Trophoblast cell (in vitro differentiated cells and primary cell): ENCODE results near the gene STON2.

Experiments
- DNase-seq, 2 donors: peaks; one replicate each; pipeline ENCODE4 v3.0.0-alpha.2; 2016
- H2AFZ ChIP-seq: 2 replicates; pipeline ENCODE4 v1.6.1; 2013; ENCODE audit warnings: low read length, moderate library complexity, mild to moderate bottlenecking; ENCODE audit not compliant: insufficient read depth, poor library complexity
- H2AK5ac ChIP-seq: 2 replicates; pipeline ENCODE4 v1.6.1; 2013; ENCODE audit warnings: mild to moderate bottlenecking, low read length
- H2BK120ac ChIP-seq: 2 replicates; pipeline ENCODE4 v1.6.1; 2013; ENCODE audit warnings: low read length, mild to moderate bottlenecking, moderate library complexity; ENCODE audit not compliant: insufficient read depth, poor library complexity
- H2BK12ac ChIP-seq: 2 replicates; pipeline ENCODE4 v1.6.1; 2013; ENCODE audit warnings: mild to moderate bottlenecking, low read length, moderate library complexity
- H2BK5ac ChIP-seq: 2 replicates; pipeline ENCODE4 v1.6.1; 2013; ENCODE audit warnings: low read length, low read depth, moderate library complexity, mild to moderate bottlenecking; ENCODE audit not compliant: poor library complexity
- H3K14ac ChIP-seq: 2 replicates; pipeline ENCODE4 v1.6.1; 2013; ENCODE audit warnings: mild to moderate bottlenecking, low read length
- H3K18ac ChIP-seq: 2 replicates; pipeline ENCODE4 v1.6.1; 2013; ENCODE audit warnings: mild to moderate bottlenecking, low read length
- H3K23ac ChIP-seq: 2 replicates; pipeline ENCODE4 v1.6.1; 2013; ENCODE audit warnings: low read length
- H3K27ac ChIP-seq: 2 replicates; pipeline ENCODE4 v1.5.1; 2013; ENCODE audit warnings: low read depth, mild to moderate bottlenecking, inconsistent platforms, low read length, moderate library complexity
- H3K27me3 ChIP-seq: 2 replicates; pipeline ENCODE4 v1.6.1; 2013; ENCODE audit warnings: inconsistent platforms, mild to moderate bottlenecking, low read length, moderate library complexity; ENCODE audit not compliant: insufficient read depth
- H3K36me3 ChIP-seq, 2 experiments: 1 replicate in 1 of 2; 2 replicates in 1 of 2; pipeline ENCODE4 v1.6.1; 2013; ENCODE audit warnings: low read length in 2 of 2, mild to moderate bottlenecking in 2 of 2, moderate library complexity in 1 of 2; ENCODE audit not compliant: insufficient read depth in 2 of 2, control insufficient read depth in 1 of 2
- H3K4ac ChIP-seq: 2 replicates; pipeline ENCODE4 v1.6.1; 2013; ENCODE audit warnings: low read depth, mild to moderate bottlenecking, low read length, moderate library complexity
- H3K4me1 ChIP-seq, 2 experiments: 1 replicate in 1 of 2; 2 replicates in 1 of 2; pipeline ENCODE4 v1.6.1; 2013; ENCODE audit warnings: low read length in 2 of 2, mild to moderate bottlenecking in 2 of 2, moderate library complexity in 1 of 2; ENCODE audit not compliant: insufficient read depth in 2 of 2, control insufficient read depth in 1 of 2
- H3K4me2 ChIP-seq: 2 replicates; pipeline ENCODE4 v1.6.1; 2013; ENCODE audit warnings: inconsistent platforms, mild to moderate bottlenecking, low read length, moderate library complexity
- H3K4me3 ChIP-seq: 2 replicates; pipeline ENCODE4 v1.5.1; 2013; ENCODE audit warnings: mild to moderate bottlenecking, low read depth, low read length, inconsistent platforms
- H3K79me1 ChIP-seq: one replicate; pipeline ENCODE4 v1.6.1; 2013; ENCODE audit warnings: low read length
- H3K79me2 ChIP-seq: 2 replicates; pipeline ENCODE4 v1.6.1; 2013; ENCODE audit warnings: low read length, mild to moderate bottlenecking; ENCODE audit not compliant: control insufficient read depth, insufficient read depth, poor library complexity
- H3K9ac ChIP-seq: 2 replicates; pipeline ENCODE4 v1.6.1; 2013; ENCODE audit warnings: mild to moderate bottlenecking, low read length
- H3K9me3 ChIP-seq: 2 replicates; pipeline ENCODE4 v1.6.1; 2013; ENCODE audit warnings: low read depth, mild to moderate bottlenecking, control low read depth, inconsistent platforms, low read length; ENCODE audit not compliant: insufficient read depth
- H4K12ac ChIP-seq: 2 replicates; pipeline ENCODE4 v1.6.1; 2013; ENCODE audit warnings: low read depth, mild to moderate bottlenecking, low read length, moderate library complexity
- H4K8ac ChIP-seq: 2 replicates; pipeline ENCODE4 v1.6.1; 2013; ENCODE audit warnings: low read depth, mild to moderate bottlenecking, low read length, moderate library complexity
- H4K91ac ChIP-seq: one replicate; pipeline ENCODE4 v1.6.1; 2013; ENCODE audit warnings: low read depth, mild to moderate bottlenecking, low read length, moderate library complexity
- WGBS: extraction: QIAGEN DNeasy Blood & Tissue Kit; methylation state at CpG from one replicate; pipeline ENCODE4 v1.1.7; 2013; ENCODE audit warnings: missing lambda C conversion rate; ENCODE audit not compliant: insufficient read length, insufficient coverage; ENCODE audit errors: extremely low coverage; 5-methylcytosine and 5-hydroxymethylcytosine counted together

The STON2 gene

GRCh38 chr14:81275305-81276072 lies 124.6 kb downstream of the STON2 start:
- no peak overlapping the region for H3K4me3 ChIP-seq
- DNase-seq: no peak

GRCh38 chr14:81273961-81274575 lies 126.1 kb downstream of the STON2 start:
- H3K9me3 ChIP-seq: no peaks in the 10 kb centered on the region
- H3K4ac ChIP-seq: no peak overlapping the region
- no peak overlapping the region for H4K12ac ChIP-seq
- no peak overlapping the region for H3K9ac ChIP-seq
- H3K14ac ChIP-seq: no peak overlapping the region
- H3K27ac ChIP-seq: peak overlapping the region; percentile 31
- H3K23ac ChIP-seq: no peak overlapping the region
- no peak overlapping the region for H4K8ac ChIP-seq
- no peak overlapping the region for H2BK120ac ChIP-seq
- no peak overlapping the region for H2BK5ac ChIP-seq
- H3K79me2 ChIP-seq: no peaks in the 10 kb centered on the region
- no peak overlapping the region for H4K91ac ChIP-seq
- no peak overlapping the region for H3K18ac ChIP-seq
- H3K79me1 ChIP-seq: peaks cover 2% of the 10 kb centered on the region
- no peak overlapping the region for H3K4me3 ChIP-seq
- H2BK12ac ChIP-seq: no peak overlapping the region
- no peak overlapping the region for H3K4me2 ChIP-seq
- H2AK5ac ChIP-seq: no peak overlapping the region
- no peak overlapping the region for H2AFZ ChIP-seq
- DNase-seq: no peak
- WGBS: no CpG with 5 or more reads among the region's 3 CpGs
- H3K27me3 ChIP-seq: no peaks in the 10 kb centered on the region
- peaks cover 13 to 21% of the 10 kb centered on the region in 2 experiments for H3K36me3 ChIP-seq
- peaks cover 17 to 32% of the 10 kb centered on the region in 2 experiments for H3K4me1 ChIP-seq

More at GRCh38 chr14:81275305-81276072, 124.6 kb downstream of the STON2 start:
- no peak overlapping the region for H2AK5ac ChIP-seq
- no peak overlapping the region for H2BK120ac ChIP-seq
- no peak overlapping the region for H3K4me2 ChIP-seq
- H3K36me3 ChIP-seq: peaks cover 12 to 21% of the 10 kb centered on the region in 2 experiments
- H3K79me1 ChIP-seq: peaks cover 2% of the 10 kb centered on the region
- no peak overlapping the region for H4K12ac ChIP-seq
- H3K79me2 ChIP-seq: no peaks in the 10 kb centered on the region
- no CpG with 5 or more reads among the region's 13 CpGs for WGBS
- no peak overlapping the region for H2BK5ac ChIP-seq
- H3K27ac ChIP-seq: no peak overlapping the region
- H4K8ac ChIP-seq: no peak overlapping the region
- no peak overlapping the region for H3K4ac ChIP-seq
- H4K91ac ChIP-seq: no peak overlapping the region
- no peak overlapping the region for H3K18ac ChIP-seq
- no peak overlapping the region for H3K23ac ChIP-seq
- H2AFZ ChIP-seq: no peak overlapping the region
- H2BK12ac ChIP-seq: no peak overlapping the region
- H3K27me3 ChIP-seq: no peaks in the 10 kb centered on the region
- no peak overlapping the region for H3K9ac ChIP-seq
- no peaks in the 10 kb centered on the region for H3K9me3 ChIP-seq
- H3K14ac ChIP-seq: no peak overlapping the region
- peaks cover 16 to 31% of the 10 kb centered on the region in 2 experiments for H3K4me1 ChIP-seq

DNA sequence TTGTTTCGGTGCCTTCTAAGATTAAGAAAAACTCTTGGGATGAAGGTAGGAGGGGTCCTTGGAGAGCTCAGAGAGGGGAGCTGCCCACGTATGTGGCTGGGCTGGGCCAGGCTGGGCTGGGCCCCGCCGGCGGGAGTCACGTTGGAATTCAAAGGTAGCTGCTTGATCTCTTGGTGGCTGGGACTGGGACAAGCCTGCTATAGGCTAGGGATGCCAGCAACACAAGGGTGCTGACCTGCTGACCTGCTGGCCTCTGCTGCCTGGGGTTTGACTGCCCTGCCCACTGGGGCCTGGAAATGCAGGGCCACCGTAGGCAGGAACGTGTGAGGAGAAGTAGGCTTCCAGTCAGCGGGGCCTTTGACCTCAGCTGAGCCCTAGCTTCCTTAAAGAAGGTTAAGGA lies 126.6 kb downstream of the STON2 start:
- no CpG with 5 or more reads among the region's 9 CpGs for WGBS
- Histone ChIP-seq H4K12ac (no peak overlapping the region), H3K27ac (peak overlapping the region; percentile 31), H3K9me3 (no peaks in the 10 kb centered on the region), H3K27me3 (no peaks in the 10 kb centered on the region), H2AFZ (no peak overlapping the region), H3K23ac (no peak overlapping the region), H3K18ac (no peak overlapping the region), H4K8ac (no peak overlapping the region), H3K4me2 (peak overlapping the region; percentile 44), H3K4me3 (no peak overlapping the region), H4K91ac (no peak overlapping the region), H2BK120ac (no peak overlapping the region), H2BK12ac (no peak overlapping the region), H3K14ac (peak overlapping the region; percentile 30), H3K9ac (no peak overlapping the region), H2AK5ac (no peak overlapping the region), H3K36me3 (peaks cover 14 to 20% of the 10 kb centered on the region in 2 experiments), H3K79me1 (peaks cover 2% of the 10 kb centered on the region), H3K4ac (no peak overlapping the region), H3K4me1 (peaks cover 21 to 35% of the 10 kb centered on the region in 2 experiments), H2BK5ac (no peak overlapping the region), H3K79me2 (no peaks in the 10 kb centered on the region)
- no peak for DNase-seq

DNA sequence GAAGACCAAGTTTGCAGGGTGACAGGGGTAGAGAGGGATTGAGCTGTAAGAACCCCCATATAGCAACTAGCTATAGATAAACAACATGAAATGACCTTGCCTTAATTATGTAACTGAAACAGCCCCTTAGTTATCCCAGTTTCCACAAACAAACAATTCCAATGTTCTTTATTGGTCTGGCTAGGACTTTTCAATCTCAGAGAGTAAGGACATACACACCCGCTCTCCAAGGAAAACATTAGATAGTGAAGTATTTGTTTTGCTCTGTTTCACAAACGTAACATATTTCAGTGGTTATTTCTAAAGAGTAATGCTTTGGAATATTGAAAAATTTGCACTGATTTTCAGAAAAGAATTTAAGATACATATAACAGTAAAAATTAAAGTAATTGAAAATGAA lies 127.8 kb downstream of the STON2 start:
- Histone ChIP-seq H2AFZ (no peak overlapping the region), H3K27ac (no peak overlapping the region), H3K14ac (no peak overlapping the region), H3K79me1 (peaks cover 2% of the 10 kb centered on the region), H4K91ac (no peak overlapping the region), H3K18ac (no peak overlapping the region), H3K36me3 (peaks cover 8% of the 10 kb centered on the region in 2 experiments), H3K27me3 (no peaks in the 10 kb centered on the region), H4K8ac (no peak overlapping the region), H2BK120ac (no peak overlapping the region), H3K9ac (no peak overlapping the region), H3K79me2 (no peaks in the 10 kb centered on the region), H2BK5ac (no peak overlapping the region), H3K23ac (no peak overlapping the region), H3K4ac (peak overlapping the region; percentile 27), H3K9me3 (no peaks in the 10 kb centered on the region), H2AK5ac (no peak overlapping the region), H3K4me3 (no peak overlapping the region), H3K4me1 (peaks cover 25 to 40% of the 10 kb centered on the region in 2 experiments), H3K4me2 (no peak overlapping the region), H4K12ac (no peak overlapping the region), H2BK12ac (no peak overlapping the region)
- no peak for DNase-seq
- WGBS: no CpG with 5 or more reads among the region's 2 CpGs
